GM21526 (cell line): Measurements from ENCODE around the gene CD163L1.

Experiments used
- ATAC-seq: cut with Tn5 transposase; IDR thresholded peaks from one replicate; pipeline ENCODE4 v1.9.1; 2021; ENCODE audit warnings: moderate library complexity; ENCODE audit not compliant: unreplicated experiment, low FRiP score

Gene CD163L1

DNA sequence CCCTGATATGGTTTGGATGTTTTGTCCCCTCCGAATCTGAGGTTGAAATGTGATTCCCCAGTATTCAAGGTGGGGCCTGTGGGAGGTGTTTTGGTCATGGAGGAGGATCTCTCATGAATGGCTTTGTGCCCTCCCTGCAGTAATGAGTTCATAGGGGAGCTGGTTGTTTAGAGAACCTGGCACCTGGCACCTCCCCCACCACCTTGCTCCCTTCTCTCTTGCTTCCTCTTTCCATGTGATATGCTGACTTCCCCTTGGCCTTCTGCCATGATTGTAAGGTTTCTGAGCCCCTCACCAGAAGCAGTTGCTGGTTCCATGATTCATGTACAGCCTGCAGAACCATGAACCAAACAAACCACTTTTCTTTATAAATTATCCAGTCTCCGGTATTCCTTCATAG, 32.6 kb downstream of the CD163L1 start:
- no peak for ATAC-seq

DNA sequence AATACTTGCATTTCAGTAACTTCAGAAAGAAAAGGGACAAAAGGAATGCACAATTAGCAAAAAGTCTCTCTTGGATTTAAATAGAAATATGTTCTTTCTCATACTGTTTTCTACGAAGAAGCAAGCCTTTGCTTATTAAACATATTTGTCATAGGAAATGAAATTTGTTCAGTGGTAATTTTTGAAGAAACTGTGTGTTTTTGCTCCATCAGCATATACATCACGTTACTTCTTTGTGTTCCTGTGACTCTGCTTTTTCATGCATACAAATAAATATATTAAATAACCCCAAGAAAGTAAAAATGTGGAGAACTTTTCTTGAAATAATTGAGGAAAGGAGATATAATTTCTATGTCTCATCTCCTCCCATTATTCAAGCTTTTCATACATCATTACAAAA, 39.7 kb downstream of the CD163L1 start:
- no peak for ATAC-seq

- no peak for ATAC-seq
Measured at GRCh38 chr12:7403466-7403865, 40.5 kb downstream of the CD163L1 start.

DNA sequence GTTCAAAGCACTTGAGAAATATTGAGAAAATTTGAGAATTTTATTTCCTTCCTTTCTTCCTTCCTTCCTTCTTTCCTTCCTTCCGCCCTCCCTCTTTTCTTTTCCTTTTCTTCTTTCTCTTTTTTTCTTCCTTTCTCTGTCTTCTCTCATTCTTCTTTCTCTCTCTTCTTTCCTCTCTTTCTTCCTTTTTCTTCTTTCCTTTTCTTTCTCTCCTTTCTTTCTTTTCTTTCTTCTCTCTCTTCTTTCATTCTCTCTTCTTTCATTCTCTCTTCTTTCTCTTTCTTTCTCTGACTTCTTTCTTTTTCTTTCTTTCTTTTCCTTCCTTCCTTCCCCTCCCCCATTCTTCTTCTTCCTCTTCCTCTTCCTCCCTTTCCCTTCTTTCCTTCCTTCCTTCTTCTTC, 44.9 kb downstream of the CD163L1 start:
- ATAC-seq: no peak

- ATAC-seq: no peak
Measured at GRCh38 chr12:7396418-7396817, 47.5 kb downstream of the CD163L1 start.

- ATAC-seq: no peak
Measured at GRCh38 chr12:7395950-7396349, 48.0 kb downstream of the CD163L1 start.

DNA sequence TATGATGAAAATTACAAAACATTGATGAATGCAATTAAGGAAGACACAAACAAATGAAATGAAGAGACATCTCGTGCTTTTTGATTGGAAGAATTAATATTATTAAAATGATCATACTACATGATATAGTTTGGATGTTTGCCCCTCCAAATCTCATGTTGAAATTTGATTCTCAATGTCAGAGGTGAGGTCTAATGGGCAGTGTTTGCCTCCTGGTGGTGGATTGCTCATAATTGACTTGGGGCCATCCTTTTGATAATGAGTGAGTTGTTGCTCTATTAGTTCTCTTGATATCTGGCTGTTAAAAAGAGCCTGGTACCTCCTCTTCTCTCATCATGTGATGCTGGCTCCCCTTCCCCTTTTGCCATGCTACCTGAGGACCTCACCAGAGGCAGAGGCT, 56.7 kb downstream of the CD163L1 start:
- ATAC-seq: no peak

DNA sequence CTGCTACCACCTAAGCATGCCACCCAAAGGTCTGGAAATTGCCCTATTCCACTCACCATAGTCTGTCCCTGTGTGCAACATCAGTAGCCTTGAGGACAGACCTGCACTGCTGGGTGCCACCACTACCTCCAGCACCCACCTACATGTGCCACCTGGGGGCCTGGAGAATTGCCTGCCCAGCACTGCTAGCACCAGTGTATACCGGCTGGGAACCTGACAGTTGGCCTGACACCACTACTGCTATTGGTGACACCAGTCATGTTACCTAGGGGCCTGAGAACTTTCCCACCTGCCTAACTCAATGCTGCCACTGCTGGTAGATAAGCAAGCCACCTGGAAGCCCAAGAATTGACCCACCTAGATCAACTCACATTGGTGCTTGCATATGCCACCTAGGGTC, 60.8 kb downstream of the CD163L1 start:
- no peak for ATAC-seq

DNA sequence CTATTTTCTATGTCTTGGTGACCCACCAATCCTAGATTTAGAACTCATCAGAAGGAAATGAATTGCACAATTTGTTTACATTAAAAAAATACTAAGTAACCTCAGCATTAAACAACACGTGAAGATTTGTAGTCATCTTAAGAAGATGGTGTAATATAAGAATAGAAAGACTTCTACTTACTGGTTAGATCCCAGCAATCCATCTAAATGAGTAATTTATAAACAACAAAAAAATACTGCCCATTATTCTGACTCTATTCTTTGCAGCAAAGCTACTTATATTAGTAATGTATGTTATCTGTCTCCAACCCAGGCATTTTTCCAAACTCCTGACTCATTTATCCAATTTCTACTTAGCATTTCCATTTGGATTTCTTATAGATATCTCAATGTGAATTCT, 67.8 kb downstream of the CD163L1 start:
- no peak for ATAC-seq

GRCh38 chr12:7375145-7375543, 68.8 kb downstream of the CD163L1 start:
- ATAC-seq: no peak

DNA sequence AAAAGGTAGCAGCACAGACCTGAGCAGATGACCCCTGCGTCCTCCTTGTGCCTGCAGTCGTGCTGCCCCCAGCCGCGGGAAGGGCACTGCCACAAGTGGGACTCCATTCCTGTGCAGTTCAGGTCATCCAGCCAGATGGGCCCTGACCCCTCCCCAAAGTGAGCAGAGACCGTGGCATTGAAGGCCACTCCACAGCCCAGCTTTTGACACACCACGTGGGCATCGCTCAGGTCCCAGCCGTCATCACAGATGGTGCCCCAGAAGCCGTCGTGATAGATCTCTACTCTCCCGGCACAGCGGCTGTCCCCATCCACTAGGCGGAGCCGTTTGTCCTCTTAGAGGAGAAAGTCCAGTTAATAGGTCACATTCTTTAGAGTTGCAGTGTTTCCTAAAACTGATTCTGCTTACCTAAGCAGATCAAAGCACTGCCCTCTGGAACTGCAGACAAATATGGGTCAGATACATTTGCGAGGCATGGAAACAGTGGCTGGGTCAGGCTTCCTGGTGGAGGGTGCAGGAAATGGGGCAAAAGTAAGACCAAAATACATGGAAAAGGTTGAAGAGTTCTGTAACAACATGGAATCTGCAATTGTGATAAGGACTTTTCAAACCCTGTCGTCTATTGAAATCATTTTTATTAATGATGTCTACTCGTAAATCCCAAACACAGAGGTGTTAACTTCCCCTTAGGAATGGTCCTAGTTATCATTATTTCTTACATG, 69.4 kb downstream of the CD163L1 start:
- ATAC-seq: no peak

- no peak for ATAC-seq
Measured at GRCh38 chr12:7373226-7373625, 70.7 kb downstream of the CD163L1 start.

GRCh38 chr12:7369274-7369729, 74.7 kb downstream of the CD163L1 start:
- ATAC-seq: no peak

DNA sequence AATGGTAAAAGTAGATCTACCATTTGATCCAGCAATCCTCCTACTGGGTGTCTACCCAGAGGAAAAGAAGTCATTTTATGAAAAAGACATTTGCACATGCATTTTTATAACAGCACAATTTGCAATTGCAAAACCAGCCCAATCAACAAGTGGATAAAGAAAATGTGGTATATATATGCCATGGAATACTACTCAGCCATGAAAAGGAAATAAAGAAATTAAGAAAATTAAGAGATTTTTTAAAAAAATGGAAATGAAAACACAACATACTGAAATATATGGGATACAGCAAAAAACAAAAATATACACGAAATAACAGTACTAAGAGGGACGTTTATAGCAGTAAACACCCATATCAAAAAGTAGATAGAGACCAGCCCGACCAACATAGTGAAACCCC, 81.2 kb downstream of the CD163L1 start:
- no peak for ATAC-seq

- no peak for ATAC-seq
Measured at GRCh38 chr12:7361265-7361664, 82.7 kb downstream of the CD163L1 start.

GRCh38 chr12:7354529-7354928, 89.4 kb downstream of the CD163L1 start:
- ATAC-seq: no peak

GRCh38 chr12:7352661-7353060, 91.3 kb downstream of the CD163L1 start:
- no peak for ATAC-seq

DNA sequence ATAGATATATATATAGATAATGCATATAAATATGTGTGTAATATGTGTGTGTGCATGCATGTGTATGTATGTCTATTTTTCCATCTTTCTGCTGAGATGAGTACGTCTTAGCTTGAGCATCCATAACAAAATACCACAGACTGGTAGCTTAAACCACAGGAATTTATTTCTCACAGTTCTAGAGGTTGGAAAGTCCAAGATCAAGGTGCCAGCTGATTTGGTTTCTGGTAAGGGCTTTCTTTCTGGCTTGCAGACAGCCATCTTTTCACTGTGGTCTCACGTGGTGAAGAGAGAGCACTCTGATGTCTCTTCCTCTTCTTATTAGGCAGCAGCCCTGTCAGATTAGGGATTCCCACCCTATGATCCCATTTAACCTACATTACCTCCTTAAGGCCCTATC, 92.8 kb downstream of the CD163L1 start:
- no peak for ATAC-seq

GRCh38 chr12:7349418-7349817, 94.5 kb downstream of the CD163L1 start:
- ATAC-seq: no peak

GRCh38 chr12:7346551-7347225, 97.3 kb downstream of the CD163L1 start:
- no peak for ATAC-seq

GRCh38 chr12:7344833-7345606, 98.9 kb downstream of the CD163L1 start:
- no peak for ATAC-seq
